Kidney (tissue), 14 donors: ENCODE data around the gene CHFR. TPM values are rescaled to one million over a fixed set of nuclear protein-coding genes. Genes with fewer than 3 reads are reported as not detected.

Experiments
- DNase-seq, 5 donors: peaks; one replicate each; pipeline ENCODE4 v3.0.0-alpha.2; 2013 to 2020
- FAIRE-seq: peaks from 2 replicates; lab custom pipeline; 2012; peaks lifted over from hg19 to GRCh38; lab: Jason Lieb, UNC
- H3K27ac ChIP-seq, 2 donors: one replicate each; pipeline ENCODE4 v1.7.0; 2013; ENCODE audit warnings: low read depth in 2 of 2, low read length in 2 of 2, inconsistent platforms in 1 of 2
- H3K27me3 ChIP-seq: one replicate; pipeline ENCODE4 v1.7.1; 2013; ENCODE audit warnings: low read length, inconsistent platforms; ENCODE audit not compliant: control insufficient read depth, insufficient read depth
- H3K36me3 ChIP-seq, 3 donors: one replicate each; pipeline versions ENCODE4 v1.7.0 to v1.7.1; 2013; ENCODE audit warnings: low read length in 3 of 3, control low read depth in 1 of 3, inconsistent platforms in 1 of 3; ENCODE audit not compliant: insufficient read depth in 3 of 3, control insufficient read depth in 2 of 3
- H3K4me1 ChIP-seq, 3 donors: one replicate each; pipeline versions ENCODE4 v1.7.0 to v1.7.1; 2013; ENCODE audit warnings: low read length in 3 of 3, inconsistent platforms in 1 of 3, low read depth in 1 of 3; ENCODE audit not compliant: control insufficient read depth in 2 of 3, insufficient read depth in 2 of 3
- H3K4me3 ChIP-seq, 3 donors: one replicate each; pipeline versions ENCODE4 v1.7.0 to v1.8.1; 2013; ENCODE audit warnings: low read length in 3 of 3, control low read depth in 1 of 3, inconsistent platforms in 1 of 3
- H3K9ac ChIP-seq, 3 donors: one replicate each; pipeline versions ENCODE4 v1.7.0 to v1.7.1; 2013; ENCODE audit warnings: low read length in 3 of 3, control low read depth in 1 of 3, inconsistent platforms in 1 of 3
- H3K9me3 ChIP-seq, 3 donors: one replicate each; pipeline versions ENCODE4 v1.7.0 to v1.7.1; 2013; ENCODE audit warnings: low read length in 3 of 3, control low read depth in 1 of 3, inconsistent platforms in 1 of 3; ENCODE audit not compliant: control insufficient read depth in 2 of 3, insufficient read depth in 1 of 3
- CTCF ChIP-seq: IDR thresholded peaks from 3 replicates; pipeline ENCODE4 v1.5.1; 2012; ENCODE audit warnings: mild to moderate bottlenecking, moderate library complexity, borderline replicate concordance; ENCODE audit not compliant: insufficient read depth; ENCODE audit errors: extremely low read depth
- intact Hi-C: fragments of 100-400 bp; cut with DNase I; formaldehyde crosslinking; loops from one replicate; pipeline ENCODE4 v1.11.1; 2022
- polyA plus RNA-seq: library from polyadenylated mRNA; stranded (reverse); fragments of 350-450 nt; fragmentation: Illumina TruSeq; extraction: RNeasy Lipid Tissue Mini Kit (QIAGEN cat#74804); gene quantifications from one replicate; pipeline ENCODE4 v1.2.3, GENCODE V29; 2014; ENCODE audit warnings: low read depth, low replicate concordance; ENCODE audit not compliant: insufficient read depth
- total RNA-seq: library from RNA; stranded (reverse); fragmentation: NEBNext Ultra II Directional; extraction: Animal tissue kit (Norgen Biotek cat#: 25700); gene quantifications from one replicate; pipeline ENCODE4 v1.2.1, GENCODE V29; 2021
- donor health status: control.
- donor health status: control.
- donor health status: control.
- donor health status: control.
- donor health status: control.
- donor health status: DM: yes; HTN: yes; CAD: no.
- donor health status: Normal renal cell carcinoma (clear cell type).

Gene CHFR
- total and polyA plus RNA-seq, 2 donors from 2014 or later = 8.3 to 37.3 TPM

- no peaks in the 10 kb centered on the region for H3K9me3 ChIP-seq
- no peak overlapping the region for H3K9ac ChIP-seq
- intact Hi-C loops = no loop called here
- no peak overlapping the region for H3K4me3 ChIP-seq
- H3K27me3 ChIP-seq = no peaks in the 10 kb centered on the region
- no peak for TF ChIP-seq CTCF
- FAIRE-seq (no peak), DNase-seq (no peak)
- no peak overlapping the region for H3K27ac ChIP-seq
- H3K4me1 ChIP-seq = no peaks in the 10 kb centered on the region
- H3K36me3 ChIP-seq = peaks cover 5 to 34% (median 24%) of the 10 kb centered on the region in 3 donors
Measured at GRCh38 chr12:132786192-132786591, 101.2 kb downstream of the CHFR start.

GRCh38 chr12:132784580-132784979 is 102.8 kb downstream of the CHFR start:
- FAIRE-seq = no peak
- Histone ChIP-seq H3K27ac (no peak overlapping the region), H3K36me3 (peaks cover 5 to 44% (median 33%) of the 10 kb centered on the region in 3 donors)

GRCh38 chr12:132783917-132784531 is 103.4 kb downstream of the CHFR start:
- DNase-seq = peak in 1 of 5 donors; percentile 72
- TF ChIP-seq CTCF = no peak
- no peak for FAIRE-seq
- Histone ChIP-seq H3K36me3 (peaks cover 5 to 39% (median 33%) of the 10 kb centered on the region in 3 donors), H3K9me3 (no peaks in the 10 kb centered on the region), H3K4me1 (no peaks in the 10 kb centered on the region), H3K4me3 (no peak overlapping the region), H3K9ac (no peak overlapping the region), H3K27me3 (no peaks in the 10 kb centered on the region), H3K27ac (no peak overlapping the region)
- intact Hi-C loops = no loop called here

More at GRCh38 chr12:132784580-132784979, 102.8 kb downstream of the CHFR start:
- no peak overlapping the region for H3K4me3 ChIP-seq
- no peaks in the 10 kb centered on the region for H3K4me1 ChIP-seq
- no peak overlapping the region for H3K9ac ChIP-seq
- H3K27me3 ChIP-seq = no peaks in the 10 kb centered on the region
- no peak for DNase-seq
- intact Hi-C loops = no loop called here
- TF ChIP-seq CTCF = no peak
- H3K9me3 ChIP-seq = no peaks in the 10 kb centered on the region

Other genes starting within 250 kb of the CHFR start
- 23.0 TPM for gene POLE, start 200.3 kb downstream of the CHFR start, total RNA-seq
- 5.3 TPM for gene POLE, start 200.3 kb downstream of the CHFR start, polyA plus RNA-seq
- 23.4 TPM for gene PXMP2, start 200.0 kb downstream of the CHFR start, total RNA-seq
- 90.9 TPM for gene PXMP2, start 200.0 kb downstream of the CHFR start, polyA plus RNA-seq
- 33.5 TPM for gene PGAM5, start 176.8 kb downstream of the CHFR start, total RNA-seq
- 19.4 TPM for gene PGAM5, start 176.8 kb downstream of the CHFR start, polyA plus RNA-seq
- gene ANKLE2, start 125.8 kb downstream of the CHFR start, total RNA-seq = 57.3 TPM
- gene ANKLE2, start 125.8 kb downstream of the CHFR start, polyA plus RNA-seq = 14.6 TPM
- 53.0 TPM for gene GOLGA3, start 58.7 kb downstream of the CHFR start, total RNA-seq
- 7.7 TPM for gene GOLGA3, start 58.7 kb downstream of the CHFR start, polyA plus RNA-seq
- gene ZNF605, start 68.7 kb upstream of the CHFR start, total RNA-seq = 15.2 TPM
- gene ZNF605, start 68.7 kb upstream of the CHFR start, polyA plus RNA-seq = 5.0 TPM
- gene ZNF26, start 98.8 kb upstream of the CHFR start, total RNA-seq = 16.4 TPM
- 2.9 TPM for gene ZNF26, start 98.8 kb upstream of the CHFR start, polyA plus RNA-seq
- 32.7 TPM for gene ZNF84, start 149.9 kb upstream of the CHFR start, total RNA-seq
- 15.5 TPM for gene ZNF84, start 149.9 kb upstream of the CHFR start, polyA plus RNA-seq
- gene ZNF140, start 193.3 kb upstream of the CHFR start, total RNA-seq = 20.4 TPM
- gene ZNF140, start 193.3 kb upstream of the CHFR start, polyA plus RNA-seq = 14.1 TPM
- gene ZNF891, start 242.7 kb upstream of the CHFR start, total RNA-seq = 3.1 TPM
- 0.39 TPM for gene ZNF891, start 242.7 kb upstream of the CHFR start, polyA plus RNA-seq
- gene ZNF10, start 243.0 kb upstream of the CHFR start, total RNA-seq = 15.1 TPM
- 4.6 TPM for gene ZNF10, start 243.0 kb upstream of the CHFR start, polyA plus RNA-seq